B cell (primary cell): ENCODE results near the gene RAI1. TPM values are rescaled to one million over a fixed set of nuclear protein-coding genes. Genes with fewer than 3 reads are reported as not detected.

ENCODE experiments used
- ATAC-seq: fragments of 200-7000 bp; cut with Tn5 transposase; one replicate; pipeline ENCODE4 v1.10.0; 2021; ENCODE audit warnings: low read depth, mild to moderate bottlenecking, moderate number of reproducible peaks, moderate library complexity
- CTCF ChIA-PET: fragments of 350-600 bp; sonication (Branson Sonifier 250); formaldehyde crosslinking; loops from one replicate; lab custom pipeline; 2021; ENCODE audit warnings: antibody characterized with exemption, inconsistent platforms; lab: Charles Lee
- POLR2A ChIA-PET: fragments of 350-600 bp; sonication (Branson Sonifier 250); formaldehyde crosslinking; loops from one replicate; lab custom pipeline; 2021; ENCODE audit warnings: antibody characterized with exemption; lab: Charles Lee
- DNase-seq: peaks from one replicate; pipeline ENCODE4 v3.0.0; 2013
- H2AFZ ChIP-seq: 2 replicates; pipeline ENCODE4 v1.6.1; 2012; ENCODE audit warnings: mild to moderate bottlenecking, low read depth, low read length; ENCODE audit not compliant: insufficient read depth, poor library complexity, severe bottlenecking
- H3K27ac ChIP-seq, 2 donors: 1 replicate in 1 of 2; 2 replicates in 1 of 2; pipeline ENCODE4 v1.5.1; 2012 to 2013; ENCODE audit warnings: low read length in 2 of 2, mild to moderate bottlenecking in 2 of 2, moderate library complexity in 1 of 2
- H3K27me3 ChIP-seq, 4 experiments: fragments of 200-600 bp in 1 of 4; sonication (generic) in 1 of 4; replicated peaks in 1 of 4; 1 replicate in 2 of 4; 2 replicates in 2 of 4; pipeline versions ENCODE4 v1.6.1 to v1.7.0; 2013 to 2016; ENCODE audit warnings: low read length in 3 of 4, mild to moderate bottlenecking in 2 of 4, mixed read lengths in 1 of 4, moderate library complexity in 1 of 4; ENCODE audit not compliant: insufficient read depth in 4 of 4, control insufficient read depth in 3 of 4; ENCODE audit errors: control extremely low read depth in 1 of 4
- H3K36me3 ChIP-seq, 2 experiments: replicated peaks in 1 of 2; 1 replicate in 1 of 2; 2 replicates in 1 of 2; pipeline versions ENCODE4 v1.6.1 to v1.7.1; 2013; ENCODE audit warnings: low read length in 1 of 2; ENCODE audit not compliant: insufficient read depth in 2 of 2, control insufficient read depth in 1 of 2; ENCODE audit errors: control extremely low read depth in 1 of 2, extremely low read depth in 1 of 2
- H3K4me1 ChIP-seq, 2 donors: fragments of 200-600 bp in 1 of 2; sonication (generic) in 1 of 2; 1 replicate in 1 of 2; 2 replicates in 1 of 2; pipeline versions ENCODE4 v1.5.1 to v1.6.1; 2013 to 2017; ENCODE audit warnings: low read length in 2 of 2; ENCODE audit not compliant: control insufficient read depth in 2 of 2, insufficient read depth in 2 of 2
- H3K4me2 ChIP-seq: replicated peaks from 2 replicates; pipeline ENCODE3; 2012; ENCODE audit warnings: mild to moderate bottlenecking, low read depth, low read length; ENCODE audit not compliant: poor library complexity, severe bottlenecking
- H3K4me3 ChIP-seq, 5 experiments: fragments of 200-600 bp in 1 of 5; sonication (generic) in 1 of 5; 1 replicate in 3 of 5; 2 replicates in 2 of 5; pipeline versions ENCODE4 v1.5.1 to v1.7.0; 2011 to 2016; ENCODE audit warnings: low read length in 4 of 5, mild to moderate bottlenecking in 4 of 5, low read depth in 2 of 5, control low read depth in 1 of 5, moderate library complexity in 1 of 5; ENCODE audit not compliant: insufficient read depth in 1 of 5; ENCODE audit errors: control extremely low read depth in 1 of 5, extremely low read depth in 1 of 5
- H3K79me2 ChIP-seq: fragments of 200-600 bp; sonication (generic); one replicate; pipeline ENCODE4 v1.6.0; 2016; ENCODE audit warnings: low read length; ENCODE audit not compliant: control insufficient read depth, insufficient read depth
- H3K9ac ChIP-seq: fragments of 200-600 bp; sonication (generic); 2 replicates; pipeline ENCODE4 v1.6.1; 2017; ENCODE audit warnings: mild to moderate bottlenecking, low read length, moderate library complexity
- H3K9me3 ChIP-seq, 3 donors: one replicate each; pipeline versions ENCODE4 v1.6.1 to v1.7.1; 2013; ENCODE audit warnings: low read length in 2 of 3; ENCODE audit not compliant: control insufficient read depth in 2 of 3, insufficient read depth in 1 of 3; ENCODE audit errors: control extremely low read depth in 1 of 3
- H4K20me1 ChIP-seq: 2 replicates; pipeline ENCODE4 v1.6.0; 2012; ENCODE audit warnings: mild to moderate bottlenecking, low read length; ENCODE audit not compliant: insufficient read depth, control insufficient read depth, poor library complexity, severe bottlenecking
- H3K27ac Mint-ChIP-seq: one replicate; pipeline ENCODE4 v1.8.0; 2021; ENCODE audit warnings: mixed read lengths
- H3K27me3 Mint-ChIP-seq: one replicate; pipeline ENCODE4 v1.8.0; 2021; ENCODE audit warnings: mixed read lengths
- H3K4me1 Mint-ChIP-seq: one replicate; pipeline ENCODE4 v1.8.0; 2021; ENCODE audit warnings: mixed read lengths
- H3K4me3 Mint-ChIP-seq: one replicate; pipeline ENCODE4 v1.8.0; 2021; ENCODE audit warnings: mixed read lengths
- H3K9me3 Mint-ChIP-seq: one replicate; pipeline ENCODE4 v1.8.0; 2022; ENCODE audit warnings: mixed read lengths; ENCODE audit not compliant: insufficient read depth
- CTCF ChIP-seq: fragments of 200-600 bp; IDR thresholded peaks from one replicate; pipeline ENCODE4 v1.8.0; 2022; ENCODE audit warnings: antibody characterized with exemption, mild to moderate bottlenecking
- EZH2 ChIP-seq: IDR thresholded peaks from 2 replicates; pipeline ENCODE4 v1.6.1; 2012; ENCODE audit warnings: borderline replicate concordance, low read depth, mild to moderate bottlenecking, moderate library complexity, low read length; ENCODE audit not compliant: insufficient read depth, poor library complexity, severe bottlenecking
- WGBS: methylation state at CpG from one replicate; pipeline ENCODE4 v1.1.5; 2013; ENCODE audit warnings: missing lambda C conversion rate; ENCODE audit not compliant: insufficient coverage; 5-methylcytosine and 5-hydroxymethylcytosine counted together
- intact Hi-C: fragments of 100-400 bp; cut with micrococcal nuclease; formaldehyde crosslinking; loops from one replicate; pipeline ENCODE4 v1.10.0; 2022
- polyA plus RNA-seq: library from polyadenylated mRNA; depleted of rRNA; stranded (reverse); fragments of >200 nt; gene quantifications from 2 replicates; pipeline ENCODE4 v1.2.3, GENCODE V29; 2012
- total RNA-seq, 2 donors: library from RNA; stranded (reverse); fragments of 120-200 nt in 1 of 2; gene quantifications; 1 replicate in 1 of 2; 2 replicates in 1 of 2; pipeline versions ENCODE4 v1.2.3 to v1.2.4, GENCODE V29; 2013 to 2022

Gene RAI1
- total and polyA plus RNA-seq, 2 donors (not counting 1 experiment from before 2014, with no cell fraction given) = 4.7 to 34.0 TPM

- H3K4me2 ChIP-seq = peak overlapping the region; percentile 66
- H3K4me1 ChIP-seq = peaks cover 29 to 43% of the 10 kb centered on the region in 2 donors
- no peaks in the 10 kb centered on the region for H3K27me3 ChIP-seq
- H3K27ac Mint-ChIP-seq = peak overlapping the region; percentile 96
- ATAC-seq (no peak), DNase-seq (no peak)
- no peaks in the 10 kb centered on the region for H3K9me3 ChIP-seq
- H3K9me3 Mint-ChIP-seq = no peaks in the 10 kb centered on the region
- H3K4me3 Mint-ChIP-seq = peak overlapping the region; percentile 48
- no peaks in the 10 kb centered on the region for H3K27me3 Mint-ChIP-seq
- WGBS = 64% methylated on average over 8 of the region's 14 CpGs
- intact Hi-C loops = loop anchor here (1.0 to 2.0 kb wide), 2 partner anchors 13 to 18 kb away; no protein-coding TSS in a partner anchor
- TF ChIP-seq CTCF = no peak
- TF ChIP-seq EZH2 = no peak
- H3K79me2 ChIP-seq = peaks cover 59% of the 10 kb centered on the region
- H3K36me3 ChIP-seq = no peaks in the 10 kb centered on the region
- ChIA-PET POLR2A (no interaction called here), CTCF (interaction anchor here (1.1 kb wide), 1 partner anchor 8 kb away, joined by 3 read pairs; no protein-coding TSS in a partner anchor)
- no peaks in the 10 kb centered on the region for H4K20me1 ChIP-seq
- peak overlapping the region in 1 of 5 experiments; percentile 10 for H3K4me3 ChIP-seq
- H3K27ac ChIP-seq = peak overlapping the region; percentile 60 to 80
- peak overlapping the region; percentile 38 for H3K9ac ChIP-seq
- H3K4me1 Mint-ChIP-seq = peaks cover 36% of the 10 kb centered on the region
- no peak overlapping the region for H2AFZ ChIP-seq
Measured at GRCh38 chr17:17765359-17766076, 84.3 kb downstream of the RAI1 start.
